Stimulated activated CD8-positive, alpha-beta memory T cell treated with anti-CD3 and anti-CD28 coated beads, Interleukin-2, amount 100 ng/mL, for 1 hour (primary cell): ENCODE results near the gene ZC3HAV1.
"Not testable (repeated sequence)": the region's sequence is repeated elsewhere in the genome, so short reads cannot be mapped to it uniquely, and the experiment has no call there.

Experiments
- DNase-seq, 2 donors: peaks; one replicate each; pipeline ENCODE4 v3.0.0-alpha.2; 2020; ENCODE audit warnings: low read depth in 2 of 2

Gene ZC3HAV1

GRCh38 chr7:139112316-139112715, 2.8 kb upstream of the ZC3HAV1 start:
- no peak for DNase-seq

- DNase-seq: no peak
Measured at GRCh38 chr7:139111811-139112301, 2.3 kb upstream of the ZC3HAV1 start.

DNA sequence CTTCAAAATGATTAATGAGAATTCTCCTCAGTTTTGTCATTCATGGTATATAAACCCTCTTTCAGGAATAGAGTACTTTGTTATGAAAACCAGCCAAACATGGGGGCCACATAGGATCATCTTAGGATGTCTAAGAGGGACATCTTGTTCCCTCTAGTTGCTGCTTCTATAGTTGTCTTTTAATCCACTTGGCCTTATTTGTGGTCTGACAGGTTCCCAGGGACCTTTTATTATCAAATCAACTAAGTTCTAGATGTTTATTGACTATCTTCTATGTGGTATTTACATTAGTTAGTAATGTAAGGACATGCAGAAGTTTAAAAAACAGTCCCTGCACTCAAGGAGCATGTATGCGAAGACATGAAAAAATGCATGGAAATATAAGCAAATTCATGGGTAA, 1.6 kb upstream of the ZC3HAV1 start:
- no peak for DNase-seq

- no peak for DNase-seq
Measured at GRCh38 chr7:139109983-139110411, 477 bp upstream of the ZC3HAV1 start.

DNA sequence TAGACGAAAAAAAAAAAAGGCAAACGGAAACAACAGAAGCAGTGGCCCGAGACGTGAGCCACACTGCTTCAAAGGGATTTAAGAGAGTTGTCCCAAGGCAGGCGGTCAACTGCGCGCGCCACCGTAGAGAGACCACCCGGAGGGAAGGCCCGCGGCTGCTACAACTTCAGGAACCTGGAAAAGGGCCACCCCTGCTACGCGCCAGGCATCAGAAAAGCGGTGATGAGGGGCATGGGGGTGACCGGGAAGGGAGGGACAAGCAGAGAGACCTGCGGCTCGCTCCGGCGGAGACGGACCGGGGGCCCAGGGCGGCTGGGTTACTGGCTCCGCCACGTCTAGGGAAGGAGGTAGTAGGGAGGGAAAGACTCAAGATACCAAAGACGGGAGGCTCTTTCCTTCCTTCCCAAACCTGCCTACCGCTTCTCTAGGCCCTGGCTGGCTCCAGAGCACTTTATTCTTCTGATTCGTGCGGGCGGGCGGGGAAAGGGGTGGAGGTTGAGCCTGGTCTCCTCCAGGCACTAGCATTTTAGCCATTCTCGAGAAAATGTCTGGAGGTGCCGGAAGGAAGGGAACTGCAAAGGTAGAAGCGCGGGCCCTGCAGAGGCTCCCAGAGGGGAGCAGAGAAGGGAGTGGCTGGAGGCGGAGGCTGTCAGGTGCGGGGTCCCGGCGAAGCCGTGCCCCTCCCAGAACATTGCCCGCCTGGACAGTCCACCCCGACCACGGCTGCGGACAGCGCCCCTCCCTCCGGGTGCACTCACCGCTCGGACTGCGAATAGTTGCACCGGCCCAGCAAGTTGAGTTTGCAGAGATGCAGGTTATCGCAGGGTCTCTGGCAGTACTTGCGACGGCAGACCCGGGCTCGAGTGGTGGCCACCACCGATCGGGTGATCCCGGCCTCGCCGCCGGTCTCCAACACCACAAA, 993 bp downstream of the ZC3HAV1 start:
- DNase-seq: no peak

GRCh38 chr7:139106959-139107358, 2.6 kb downstream of the ZC3HAV1 start:
- no peak for DNase-seq

DNA sequence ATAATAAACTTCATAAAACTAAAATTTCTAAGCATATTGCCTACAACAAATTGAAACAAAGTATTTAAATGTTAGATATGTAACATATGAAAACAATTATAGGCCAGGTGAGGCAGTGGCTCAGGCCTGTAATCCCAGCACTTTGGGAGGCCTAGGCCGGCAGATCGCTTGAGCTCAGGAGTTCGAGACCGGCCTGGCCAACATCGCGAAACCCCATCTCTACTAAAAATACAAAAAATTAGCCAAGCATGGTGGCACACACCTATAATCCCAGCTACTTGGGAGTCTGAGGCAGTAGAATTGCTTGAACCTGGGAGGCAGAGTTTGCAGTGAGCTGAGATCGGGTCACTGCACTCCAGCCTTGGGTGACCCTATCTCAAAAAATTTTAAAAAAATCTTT, 3.3 kb downstream of the ZC3HAV1 start:
- DNase-seq: not testable (repeated sequence)

DNA sequence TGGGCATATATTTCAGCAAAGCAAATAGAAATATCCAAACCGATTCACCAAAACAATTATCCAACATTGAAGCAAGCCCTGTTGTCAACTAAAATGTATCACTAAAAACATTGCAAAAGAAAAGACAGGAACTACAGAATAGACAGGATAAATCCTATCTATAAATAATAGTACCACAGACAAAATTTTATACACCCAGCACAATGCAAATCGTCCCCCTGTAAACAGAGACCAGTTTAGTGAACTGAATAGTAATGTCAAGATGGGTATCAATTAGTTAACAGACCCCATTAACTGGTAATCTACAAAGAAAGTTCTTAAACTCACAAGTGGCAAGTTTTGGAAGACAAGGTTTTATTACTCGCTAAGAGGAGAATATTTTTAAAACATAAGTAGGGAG, 4.0 kb downstream of the ZC3HAV1 start:
- no peak for DNase-seq

GRCh38 chr7:139104091-139104450, 5.4 kb downstream of the ZC3HAV1 start:
- DNase-seq: no peak

DNA sequence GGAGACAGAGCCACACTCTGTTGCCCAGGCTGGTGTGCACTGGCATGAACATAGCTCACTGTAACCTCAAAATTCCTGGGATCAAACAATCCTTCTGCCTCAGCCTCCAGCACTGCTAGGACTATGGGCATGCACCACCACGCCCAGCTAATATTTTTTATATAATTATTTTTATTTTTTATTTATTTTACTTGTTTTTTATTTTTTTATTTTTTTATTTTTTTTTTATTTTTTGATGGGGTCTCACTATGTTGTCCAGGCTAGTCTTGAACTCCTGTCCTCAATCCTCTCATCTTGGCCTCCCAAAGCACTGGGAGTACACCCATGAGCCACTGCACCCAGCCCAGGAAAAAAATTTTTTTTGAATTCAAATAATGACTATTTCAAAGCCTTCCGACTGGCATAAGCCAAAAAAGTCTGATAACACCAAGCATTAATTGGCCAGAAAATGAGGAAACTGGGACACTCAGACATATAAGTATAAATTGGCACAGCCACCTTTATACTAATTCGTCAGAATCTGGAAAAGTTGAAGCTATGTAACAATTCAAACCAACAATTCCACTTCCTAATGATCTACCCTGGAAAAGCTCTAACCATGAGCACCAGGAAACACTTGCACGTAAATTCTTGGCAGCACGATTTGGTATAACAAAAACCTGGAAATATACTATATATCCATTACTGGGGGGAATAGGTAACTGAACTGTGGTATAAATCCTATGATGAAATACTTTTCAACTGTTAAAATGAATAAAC, 6.3 kb downstream of the ZC3HAV1 start:
- DNase-seq: no peak

- DNase-seq: not testable (repeated sequence)
Measured at GRCh38 chr7:139101637-139102158, 7.8 kb downstream of the ZC3HAV1 start.

GRCh38 chr7:139099172-139099947, 10.2 kb downstream of the ZC3HAV1 start:
- DNase-seq: no peak

DNA sequence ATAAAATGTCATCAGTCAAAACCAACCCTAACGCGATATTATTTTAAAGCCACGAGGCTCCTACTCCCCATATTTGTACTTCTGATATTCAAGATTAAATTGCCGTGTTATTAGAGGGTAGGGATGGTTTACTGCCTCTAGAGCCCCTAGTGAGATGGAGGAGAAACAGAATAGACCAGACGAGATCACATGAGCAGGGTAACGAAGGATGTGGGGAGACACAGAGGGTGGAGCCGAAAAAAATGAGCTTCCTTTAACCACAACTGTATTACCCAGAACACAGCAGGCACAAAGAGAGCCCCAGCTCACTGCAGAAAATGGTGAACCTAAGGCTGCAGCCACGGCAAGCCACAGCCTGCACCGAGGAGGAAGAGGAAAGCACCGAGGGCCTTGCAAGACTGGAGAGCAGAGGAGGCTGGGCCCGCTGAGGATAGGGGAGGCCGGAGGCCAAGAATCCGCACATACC, 14.3 kb downstream of the ZC3HAV1 start:
- DNase-seq: peak; percentile 46 to 52

- no peak for DNase-seq
Measured at GRCh38 chr7:139094596-139094995, 14.9 kb downstream of the ZC3HAV1 start.

DNA sequence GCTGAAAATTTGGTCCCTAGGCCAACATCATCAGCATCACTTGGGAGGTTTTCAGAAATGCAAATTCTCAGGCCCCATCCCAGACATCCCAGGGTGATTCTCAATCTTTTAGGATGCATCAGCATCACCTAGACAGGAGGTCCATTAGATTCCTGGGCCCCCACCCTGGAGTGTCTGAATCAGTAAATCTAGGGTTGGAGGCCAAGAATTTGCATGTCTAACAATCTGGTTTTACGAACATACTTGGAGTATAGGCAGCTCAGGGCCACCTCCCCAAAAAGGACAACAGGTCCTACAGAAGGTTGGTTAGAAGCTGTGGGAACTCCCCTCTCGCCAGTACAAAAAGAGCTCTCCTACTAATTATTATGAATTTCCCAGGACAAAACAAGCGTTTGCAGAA, 15.5 kb downstream of the ZC3HAV1 start:
- DNase-seq: no peak

DNA sequence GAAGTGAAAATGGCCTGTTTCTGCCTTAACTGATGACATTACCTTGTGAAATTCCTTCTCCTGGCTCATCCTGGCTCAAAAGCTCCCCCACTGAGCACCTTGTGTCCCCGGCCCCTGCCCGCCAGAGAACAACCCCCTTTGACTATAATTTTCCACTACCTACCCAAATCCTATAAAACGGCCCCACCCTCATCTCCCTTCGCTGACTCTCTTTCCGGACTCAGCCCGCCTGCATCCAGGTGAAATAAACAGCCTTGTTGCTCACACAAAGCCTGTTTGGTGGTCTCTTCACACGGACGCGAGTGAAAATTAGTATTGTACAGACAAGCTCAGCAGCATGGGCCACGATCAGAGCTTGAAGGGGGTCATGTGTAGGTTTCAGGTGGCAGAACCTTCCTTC, 16.0 kb downstream of the ZC3HAV1 start:
- DNase-seq: not testable (repeated sequence)

DNA sequence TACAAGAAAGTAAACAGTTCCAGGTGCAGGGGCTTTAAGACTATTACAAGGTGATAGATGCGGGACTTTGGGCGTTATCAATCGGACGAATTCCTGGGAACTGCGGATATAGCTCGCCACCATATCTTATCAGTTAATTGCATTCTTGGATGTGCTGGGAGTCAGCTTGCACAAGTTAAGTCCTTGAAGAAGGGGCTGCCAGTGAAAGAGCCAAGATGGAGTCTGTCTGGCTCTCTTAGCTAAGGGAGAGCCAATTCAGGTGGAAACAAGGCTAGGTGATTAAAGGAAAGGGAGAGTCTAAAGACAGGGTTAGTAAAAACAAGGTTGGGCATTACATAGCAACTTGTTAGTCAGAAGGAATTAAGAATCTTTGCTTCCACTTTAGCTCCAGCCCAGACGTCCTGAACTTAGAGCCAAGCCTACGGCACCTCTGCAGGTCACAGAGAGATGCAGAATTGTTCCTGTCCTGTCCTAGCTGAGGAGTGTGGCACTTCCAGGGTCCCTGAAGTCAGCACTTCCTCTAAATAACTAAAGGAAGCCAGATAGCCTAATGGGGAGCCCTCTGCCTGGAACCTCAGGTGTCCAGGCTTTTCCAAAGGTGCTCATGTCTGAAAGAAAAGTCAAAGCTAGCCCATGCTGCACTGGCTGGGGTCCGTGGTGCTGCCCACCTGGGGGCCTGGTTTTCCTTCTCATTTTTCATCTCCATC, 17.3 kb downstream of the ZC3HAV1 start:
- DNase-seq: no peak

DNA sequence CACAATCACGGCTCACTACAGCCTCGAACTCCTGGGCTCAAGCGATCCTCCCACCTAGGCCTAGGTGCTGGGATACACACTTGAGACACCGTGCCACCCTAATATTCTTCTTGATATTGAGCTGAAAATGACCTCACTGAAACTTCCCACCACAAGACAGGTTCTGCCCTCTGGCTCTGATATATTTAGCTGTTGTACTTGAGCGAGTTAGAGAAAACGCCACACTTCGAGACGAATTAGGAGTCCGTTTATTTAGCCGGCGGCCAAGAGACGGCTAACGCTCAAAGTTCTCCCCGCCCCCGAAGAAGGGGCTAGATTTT, 17.9 kb downstream of the ZC3HAV1 start:
- DNase-seq: no peak

DNA sequence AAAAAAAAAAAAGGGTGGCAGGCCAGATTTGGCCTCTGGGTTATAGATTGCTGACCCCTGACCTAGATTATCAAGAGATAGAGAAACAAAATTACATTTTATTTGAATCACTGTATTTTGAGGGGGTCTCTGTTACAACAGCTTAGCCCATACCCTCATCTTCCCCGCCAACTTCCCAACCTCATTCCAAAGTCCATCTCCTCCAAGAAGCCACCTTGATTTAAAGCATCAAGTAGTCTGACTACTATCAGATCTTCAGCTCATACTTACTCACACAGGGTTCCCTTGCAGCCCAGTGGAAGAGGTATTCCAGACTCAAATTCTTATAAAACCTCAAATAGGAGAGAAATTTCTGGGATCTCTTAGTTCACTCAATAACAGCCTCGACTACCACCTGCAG, 20.4 kb downstream of the ZC3HAV1 start:
- no peak for DNase-seq

DNA sequence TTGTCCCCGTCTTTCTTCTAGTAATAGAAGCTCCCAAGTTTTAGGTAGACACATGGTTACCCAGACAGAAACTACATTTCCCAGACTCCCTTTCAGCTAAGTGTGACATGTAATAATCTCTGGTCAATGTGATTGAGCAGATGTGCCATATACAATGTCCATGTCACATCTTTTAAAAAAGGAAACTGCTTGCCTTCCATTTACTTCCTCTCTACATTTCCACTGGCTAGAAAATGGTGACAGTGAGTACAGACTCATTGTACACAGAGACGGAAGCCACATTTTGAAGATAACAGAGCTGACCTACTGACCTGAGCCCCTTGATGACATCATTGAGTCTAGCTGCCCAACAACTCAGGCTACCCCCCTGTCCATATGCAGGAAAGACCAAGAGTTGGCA, 21.3 kb downstream of the ZC3HAV1 start:
- DNase-seq: no peak

- no peak for DNase-seq
Measured at GRCh38 chr7:139087212-139087611, 22.3 kb downstream of the ZC3HAV1 start.
